ENCODE measurements around the gene STXBP1.

Gene STXBP1

DNA sequence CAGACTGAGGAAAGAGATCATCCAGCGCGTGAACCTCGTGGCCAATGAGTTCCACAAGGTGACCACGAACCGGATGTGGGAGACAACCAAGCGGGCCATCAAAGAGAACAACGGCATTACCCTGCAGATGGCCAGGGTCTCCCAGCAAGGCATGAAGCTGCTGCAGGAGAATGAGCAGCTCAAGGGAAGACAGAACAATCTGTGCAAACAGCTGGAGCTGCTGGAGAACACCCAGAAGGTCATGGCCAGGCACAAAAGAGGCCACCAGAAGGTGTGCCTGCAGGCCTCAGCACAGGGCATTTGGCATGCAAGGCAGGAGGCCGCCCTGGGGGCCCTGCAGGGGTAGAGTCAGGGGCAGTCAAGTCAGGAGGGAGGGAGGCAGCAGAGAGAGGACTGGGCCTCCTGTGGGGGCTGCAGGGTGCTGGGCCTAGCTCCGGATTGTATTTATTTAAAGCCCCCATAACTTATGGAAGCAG lies 99.2 kb downstream of the STXBP1 start:
- DNase-seq (ENCODE audit: extremely low read depth, low read depth) = no peak
- no peak for TF ChIP-seq CTCF (IDR thresholded peaks at IDR 0.05; ENCODE audit: low read depth, low read length)

- DNase-seq (ENCODE audit: extremely low read depth, low read depth) = no peak
- no peak for TF ChIP-seq CTCF (IDR thresholded peaks at IDR 0.05; ENCODE audit: low read depth, low read length)
These were observed 99.8 kb downstream of the STXBP1 start for GRCh38 chr9:127711831-127712274.

DNA sequence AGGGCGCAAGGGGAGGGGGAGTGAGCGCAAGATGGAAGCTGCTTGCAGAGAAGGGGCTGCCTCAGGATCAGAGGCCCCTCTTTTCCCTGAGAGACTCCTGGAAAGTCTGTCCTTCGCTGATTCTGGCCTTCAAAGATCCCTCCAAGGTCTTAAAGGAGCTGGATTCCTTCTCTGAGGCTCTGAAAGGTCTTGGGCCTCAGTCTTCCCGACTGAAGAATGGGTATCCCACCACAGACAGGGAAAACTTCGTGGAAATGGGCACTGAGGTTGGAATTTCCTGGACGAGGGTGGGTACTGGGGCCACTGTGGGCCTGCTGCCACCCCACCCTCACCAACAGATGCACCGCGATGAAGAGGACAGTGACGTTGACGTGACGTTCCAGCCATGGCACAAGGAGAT lies 100.3 kb downstream of the STXBP1 start:
- DNase-seq (ENCODE audit: extremely low read depth, low read depth) = no peak
- TF ChIP-seq CTCF (IDR thresholded peaks at IDR 0.05; ENCODE audit: low read depth, low read length) = no peak

DNA sequence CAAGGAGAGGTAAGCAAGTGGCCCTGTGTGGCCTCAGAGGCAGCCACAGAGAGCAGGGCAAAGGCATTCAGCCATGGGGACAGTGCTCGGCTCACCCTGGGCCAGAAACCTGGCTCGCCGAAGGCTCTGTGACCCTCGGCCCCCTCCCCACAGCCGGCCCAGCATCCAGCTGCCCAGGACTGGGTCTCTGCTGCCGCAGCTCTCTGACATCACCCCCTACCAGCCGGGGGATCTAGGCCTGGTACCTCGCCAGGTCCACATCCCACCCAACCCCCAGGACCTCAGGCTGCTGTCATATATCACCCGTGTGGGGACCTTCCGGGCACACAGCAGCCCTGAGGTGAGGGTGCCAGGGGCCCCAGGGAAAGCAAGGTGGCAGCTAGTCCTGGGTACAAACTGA lies 100.8 kb downstream of the STXBP1 start:
- no peak for DNase-seq (ENCODE audit: extremely low read depth, low read depth)
- TF ChIP-seq CTCF (IDR thresholded peaks at IDR 0.05; ENCODE audit: low read depth, low read length) = no peak

GRCh38 chr9:127714020-127714750 lies 102.1 kb downstream of the STXBP1 start:
- no peak for DNase-seq (ENCODE audit: extremely low read depth, low read depth)

GRCh38 chr9:127714951-127715469 lies 102.9 kb downstream of the STXBP1 start:
- no peak for TF ChIP-seq CTCF (IDR thresholded peaks at IDR 0.05; ENCODE audit: low read depth, low read length)
- no peak for DNase-seq (ENCODE audit: extremely low read depth, low read depth)

More at GRCh38 chr9:127714020-127714750, 102.1 kb downstream of the STXBP1 start:
- no peak for TF ChIP-seq CTCF (IDR thresholded peaks at IDR 0.05; ENCODE audit: low read depth, low read length)
